Hepatic stellate cell (primary cell): Measurements from ENCODE around the gene RXFP1.
A peak's percentile ranks its signal among the peaks of the same experiment; 100 is the strongest.

ENCODE experiments used
- DNase-seq: peaks from one replicate; pipeline ENCODE4 v3.0.0; 2011; ENCODE audit warnings: low spot score

Gene RXFP1

GRCh38 chr4:158521484-158522088, at the start of gene RXFP1:
Gene RXFP1 (plus strand): TSS chr4:158521882. CDS start chr4:158521977, 95 bp downstream.
- no peak for DNase-seq

- no peak for DNase-seq
These were observed 39.9 kb upstream of the RXFP1 start for GRCh38 chr4:158481811-158482210.

GRCh38 chr4:158484173-158484885, 37.4 kb upstream of the RXFP1 start:
- DNase-seq, result no peak

- DNase-seq, result no peak
These were observed 31.1 kb upstream of the RXFP1 start for GRCh38 chr4:158490629-158491028.

- no peak for DNase-seq
These were observed 29.3 kb upstream of the RXFP1 start for GRCh38 chr4:158492391-158492790.

GRCh38 chr4:158496030-158496741, 25.5 kb upstream of the RXFP1 start:
- DNase-seq, result no peak

- DNase-seq, result no peak
These were observed 21.6 kb upstream of the RXFP1 start for GRCh38 chr4:158500054-158500453.

- no peak for DNase-seq
These were observed 8.4 kb upstream of the RXFP1 start for GRCh38 chr4:158513256-158513655.

- DNase-seq, result no peak
These were observed 2.5 kb upstream of the RXFP1 start for GRCh38 chr4:158519226-158519625.

- no peak for DNase-seq
These were observed 2.4 kb downstream of the RXFP1 start for GRCh38 chr4:158523990-158524535.

GRCh38 chr4:158527516-158527915, 5.8 kb downstream of the RXFP1 start:
- no peak for DNase-seq

GRCh38 chr4:158529505-158529904, 7.8 kb downstream of the RXFP1 start:
- no peak for DNase-seq

GRCh38 chr4:158530381-158530780, 8.7 kb downstream of the RXFP1 start:
- DNase-seq, result no peak

- DNase-seq, result no peak
These were observed 9.2 kb downstream of the RXFP1 start for GRCh38 chr4:158530898-158531297.

- DNase-seq, result no peak
These were observed 11.0 kb downstream of the RXFP1 start for GRCh38 chr4:158532556-158533231.

- DNase-seq, result no peak
These were observed 13.0 kb downstream of the RXFP1 start for GRCh38 chr4:158534727-158535126.

GRCh38 chr4:158535130-158535614, 13.5 kb downstream of the RXFP1 start:
- DNase-seq, result peak; percentile 28

- no peak for DNase-seq
These were observed 15.2 kb downstream of the RXFP1 start for GRCh38 chr4:158536833-158537232.

GRCh38 chr4:158538176-158538575, 16.5 kb downstream of the RXFP1 start:
- DNase-seq, result peak; percentile 19

- no peak for DNase-seq
These were observed 17.2 kb downstream of the RXFP1 start for GRCh38 chr4:158538911-158539310.

GRCh38 chr4:158540125-158540907, 18.6 kb downstream of the RXFP1 start:
- no peak for DNase-seq
